ENCODE data around the gene MARCHF10. TPM values are rescaled to one million over a fixed set of nuclear protein-coding genes. Genes with fewer than 3 reads are reported as not detected.

The MARCHF10 gene
- total and polyA plus RNA-seq, 2 donors (not counting 3 experiments of a cell fraction or from before 2014, with no cell fraction given) = 0.11 TPM; not detected in 1

GRCh38 chr17:62692721-62693431 is 115.2 kb downstream of the MARCHF10 start:
- Histone ChIP-seq H3K4me1 (ENCODE audit: control insufficient read depth, extremely low read depth, insufficient read depth, low read length) (peaks cover 18% of the 10 kb centered on the region), H3K27ac (ENCODE audit: insufficient read depth, low read depth, low read length) (no peak overlapping the region), H3K79me2 (ENCODE audit: control insufficient read depth, insufficient read depth, low read length) (no peaks in the 10 kb centered on the region), H3K9me3 (replicated peaks; ENCODE audit: control insufficient read depth, insufficient read depth, low read length) (no peaks in the 10 kb centered on the region), H3K36me3 (ENCODE audit: control insufficient read depth in 2 of 2, extremely low read depth in 1 of 2, insufficient read depth in 2 of 2, low read length in 2 of 2) (no peaks in the 10 kb centered on the region), H3K4me2 (ENCODE audit: insufficient read depth, low read length) (no peak overlapping the region), H4K20me1 (replicated peaks; ENCODE audit: control insufficient read depth, extremely low read depth, insufficient read depth, low read length) (no peaks in the 10 kb centered on the region), H3K4me3 (replicated peaks in 1 of 3; ENCODE audit: insufficient read depth in 1 of 3, low read depth in 1 of 3, low read length in 3 of 3) (no peak overlapping the region), H3K9me1 (replicated peaks; ENCODE audit: control insufficient read depth, extremely low read depth, insufficient read depth, low read length) (no peaks in the 10 kb centered on the region), H3K9ac (replicated peaks; ENCODE audit: extremely low read depth, insufficient read depth, low read length) (no peak overlapping the region), H3K27me3 (ENCODE audit: control insufficient read depth in 2 of 2, insufficient read depth in 2 of 2, low read length in 2 of 2) (no peaks in the 10 kb centered on the region), H2AFZ (ENCODE audit: low read depth, low read length) (no peak overlapping the region)
- ChIA-PET POLR2A (no interaction called here), CTCF (interaction anchor here (0.5 to 5.5 kb wide), 4 partner anchors 20 to 738 kb away, joined by 3 to 26 read pairs (median 10); no protein-coding TSS in a partner anchor)
- BruUV-seq (replicated peaks) = TSS peak; percentile 81
- TF ChIP-seq GATA2 (IDR thresholded peaks at IDR 0.05; ENCODE audit: insufficient read depth, insufficient read length, low read depth, low read length) = no peak
- no peak for TF ChIP-seq EZH2 (IDR thresholded peaks at IDR 0.05; ENCODE audit: borderline replicate concordance, low read depth, low read length, severe bottlenecking)
- TF ChIP-seq CTCF (IDR thresholded peaks at IDR 0.05; ENCODE audit: extremely low read depth in 1 of 2, insufficient read depth in 1 of 2, low read depth in 1 of 2, low read length in 2 of 2) = peak; percentile 30 to 65
- no peak for TF ChIP-seq MAX (IDR thresholded peaks at IDR 0.05; ENCODE audit: insufficient read depth, insufficient read length)
- intact Hi-C loops (cut with micrococcal nuclease) (loop anchor here (1.0 kb wide), 1 partner anchor 74 kb away; no protein-coding TSS in a partner anchor), dilution Hi-C loops (cut with MboI; ENCODE audit: extremely low pct_ligation_motif_present, low sequenced_read_pairs) (no loop called here)
- DNase-seq (ENCODE audit: low read depth, low spot score) = no peak
- FAIRE-seq = peak; percentile 59
